Stomach (tissue), 4 donors: ENCODE measurements around the gene SMC1B.
"Not testable (repeated sequence)": the region's sequence is repeated elsewhere in the genome, so short reads cannot be mapped to it uniquely, and the experiment has no call there.

Source experiments
- POLR2A ChIP-seq, 4 donors: fragments of 450-650 bp; IDR thresholded peaks; one replicate each; pipeline ENCODE4 v1.6.1; 2016; ENCODE audit warnings: antibody characterized with exemption in 4 of 4, control low read depth in 2 of 4, mild to moderate bottlenecking in 1 of 4, moderate library complexity in 1 of 4
- TF ChIP-seq, protein P1 (sequence below), 7 experiments: fragments of 450-650 bp in 4 of 7; fragments of 200-600 bp in 3 of 7; sonication (generic) in 3 of 7; IDR thresholded peaks; one replicate each; pipeline ENCODE4 v1.5.1; 2016 to 2019; ENCODE audit warnings: antibody characterized with exemption in 7 of 7, control low read depth in 2 of 7, mild to moderate bottlenecking in 1 of 7

- TF ChIP-seq, protein P1, sequence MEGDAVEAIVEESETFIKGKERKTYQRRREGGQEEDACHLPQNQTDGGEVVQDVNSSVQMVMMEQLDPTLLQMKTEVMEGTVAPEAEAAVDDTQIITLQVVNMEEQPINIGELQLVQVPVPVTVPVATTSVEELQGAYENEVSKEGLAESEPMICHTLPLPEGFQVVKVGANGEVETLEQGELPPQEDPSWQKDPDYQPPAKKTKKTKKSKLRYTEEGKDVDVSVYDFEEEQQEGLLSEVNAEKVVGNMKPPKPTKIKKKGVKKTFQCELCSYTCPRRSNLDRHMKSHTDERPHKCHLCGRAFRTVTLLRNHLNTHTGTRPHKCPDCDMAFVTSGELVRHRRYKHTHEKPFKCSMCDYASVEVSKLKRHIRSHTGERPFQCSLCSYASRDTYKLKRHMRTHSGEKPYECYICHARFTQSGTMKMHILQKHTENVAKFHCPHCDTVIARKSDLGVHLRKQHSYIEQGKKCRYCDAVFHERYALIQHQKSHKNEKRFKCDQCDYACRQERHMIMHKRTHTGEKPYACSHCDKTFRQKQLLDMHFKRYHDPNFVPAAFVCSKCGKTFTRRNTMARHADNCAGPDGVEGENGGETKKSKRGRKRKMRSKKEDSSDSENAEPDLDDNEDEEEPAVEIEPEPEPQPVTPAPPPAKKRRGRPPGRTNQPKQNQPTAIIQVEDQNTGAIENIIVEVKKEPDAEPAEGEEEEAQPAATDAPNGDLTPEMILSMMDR (IDR thresholded peaks at IDR 0.05), result not testable (repeated sequence)
- TF ChIP-seq POLR2A (IDR thresholded peaks at IDR 0.05), result not testable (repeated sequence)
Observed at GRCh38 chr22:45447596-45447995, 34.2 kb upstream of the SMC1B start.
